ENCODE measurements around the gene NUP210L.
"Not testable (repeated sequence)": the region's sequence is repeated elsewhere in the genome, so short reads cannot be mapped to it uniquely, and the experiment has no call there.

DNA sequence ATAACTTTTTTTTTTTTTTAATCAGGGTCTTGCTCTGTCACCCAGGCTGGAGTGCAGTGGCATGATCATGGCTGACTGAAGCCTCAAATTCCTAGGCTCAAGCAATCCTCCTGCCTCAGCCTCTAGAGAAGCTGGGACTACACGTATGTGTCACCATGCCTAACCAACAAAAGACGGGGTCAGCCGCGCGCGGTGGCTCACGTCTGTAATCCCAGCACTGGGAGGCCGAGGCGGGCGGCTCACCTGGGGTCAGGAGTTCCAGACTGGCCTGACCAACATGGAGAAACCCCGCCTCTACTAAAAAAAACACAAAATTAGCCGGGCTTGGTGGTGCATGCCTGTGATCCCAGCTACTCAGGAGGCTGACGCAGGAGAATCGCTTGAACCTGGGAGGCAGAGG, 142.3 kb downstream of the NUP210L start:
- TF ChIP-seq, protein P1, sequence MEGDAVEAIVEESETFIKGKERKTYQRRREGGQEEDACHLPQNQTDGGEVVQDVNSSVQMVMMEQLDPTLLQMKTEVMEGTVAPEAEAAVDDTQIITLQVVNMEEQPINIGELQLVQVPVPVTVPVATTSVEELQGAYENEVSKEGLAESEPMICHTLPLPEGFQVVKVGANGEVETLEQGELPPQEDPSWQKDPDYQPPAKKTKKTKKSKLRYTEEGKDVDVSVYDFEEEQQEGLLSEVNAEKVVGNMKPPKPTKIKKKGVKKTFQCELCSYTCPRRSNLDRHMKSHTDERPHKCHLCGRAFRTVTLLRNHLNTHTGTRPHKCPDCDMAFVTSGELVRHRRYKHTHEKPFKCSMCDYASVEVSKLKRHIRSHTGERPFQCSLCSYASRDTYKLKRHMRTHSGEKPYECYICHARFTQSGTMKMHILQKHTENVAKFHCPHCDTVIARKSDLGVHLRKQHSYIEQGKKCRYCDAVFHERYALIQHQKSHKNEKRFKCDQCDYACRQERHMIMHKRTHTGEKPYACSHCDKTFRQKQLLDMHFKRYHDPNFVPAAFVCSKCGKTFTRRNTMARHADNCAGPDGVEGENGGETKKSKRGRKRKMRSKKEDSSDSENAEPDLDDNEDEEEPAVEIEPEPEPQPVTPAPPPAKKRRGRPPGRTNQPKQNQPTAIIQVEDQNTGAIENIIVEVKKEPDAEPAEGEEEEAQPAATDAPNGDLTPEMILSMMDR (conservative IDR thresholded peaks at IDR 0.05) = not testable (repeated sequence)
- not testable (repeated sequence) for TF ChIP-seq EZH2 (IDR thresholded peaks at IDR 0.05; ENCODE audit: low read depth)
